ENCODE data around the gene SHMT1.
"Not testable (repeated sequence)": the region's sequence is repeated elsewhere in the genome, so short reads cannot be mapped to it uniquely, and the experiment has no call there.

GRCh38 chr17:18373181-18373580, 9.8 kb upstream of the SHMT1 start:
- not testable (repeated sequence) for TF ChIP-seq PKNOX1 (IDR thresholded peaks at IDR 0.05); ZNF384 (IDR thresholded peaks at IDR 0.05); FOXK2 (IDR thresholded peaks at IDR 0.05); TARDBP (IDR thresholded peaks at IDR 0.05); SP1 (IDR thresholded peaks at IDR 0.05); ELF4 (IDR thresholded peaks at IDR 0.05); BHLHE40 (IDR thresholded peaks at IDR 0.05; ENCODE audit: borderline replicate concordance)

All from HEK293T (cell line).